AG09309 (cell line): ENCODE results near the gene ACSS2.

ENCODE experiments used
- DNase-seq: peaks from one replicate; pipeline ENCODE4 v3.0.0-alpha.2; 2010; ENCODE audit warnings: low read depth
- H3K4me3 ChIP-seq: 2 replicates; pipeline ENCODE4 v1.5.1; 2011; ENCODE audit warnings: mild to moderate bottlenecking, low read depth, low read length, moderate library complexity; ENCODE audit not compliant: control insufficient read depth
- TF ChIP-seq, protein P1 (sequence below): IDR thresholded peaks from 2 replicates; pipeline ENCODE4 v1.5.1; 2011; ENCODE audit warnings: mild to moderate bottlenecking, low read depth, low read length, inconsistent platforms; ENCODE audit not compliant: insufficient read depth, control insufficient read depth; ENCODE audit errors: missing control alignments

ACSS2 gene

DNA sequence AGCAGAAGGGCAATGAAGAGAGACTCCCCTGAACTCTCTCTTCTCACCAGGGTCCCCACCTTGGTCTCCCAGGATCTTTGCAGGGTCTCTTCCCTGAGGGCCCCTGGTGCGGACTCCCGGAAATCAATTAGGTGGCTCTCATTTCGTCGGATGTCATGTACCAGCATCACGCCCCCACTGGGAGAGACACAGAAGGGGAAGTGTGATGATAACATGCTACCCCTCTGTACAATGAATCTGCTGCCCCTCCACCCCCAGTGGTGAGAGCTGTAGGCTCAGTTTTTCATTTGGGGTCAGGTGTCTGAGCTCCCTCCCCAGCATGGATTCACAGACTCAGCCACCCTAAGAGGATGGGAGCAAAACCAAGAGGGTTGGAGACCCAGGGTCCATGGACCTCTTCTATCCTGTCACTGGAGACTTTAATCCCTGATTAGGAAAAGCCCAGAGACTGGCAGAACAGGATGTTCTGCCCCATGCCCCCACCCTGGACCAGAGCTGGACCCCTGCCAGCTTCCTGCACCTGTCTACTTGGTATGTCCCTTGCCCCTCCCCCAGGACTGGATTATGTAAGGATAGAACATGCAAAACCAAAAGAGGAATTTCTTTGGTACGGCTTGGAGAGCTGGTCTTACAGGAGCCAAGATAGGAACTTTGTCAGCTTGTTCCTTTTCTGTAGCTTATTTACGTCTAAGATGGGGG lies 14.9 kb upstream of the ACSS2 start:
- TF ChIP-seq, protein P1, sequence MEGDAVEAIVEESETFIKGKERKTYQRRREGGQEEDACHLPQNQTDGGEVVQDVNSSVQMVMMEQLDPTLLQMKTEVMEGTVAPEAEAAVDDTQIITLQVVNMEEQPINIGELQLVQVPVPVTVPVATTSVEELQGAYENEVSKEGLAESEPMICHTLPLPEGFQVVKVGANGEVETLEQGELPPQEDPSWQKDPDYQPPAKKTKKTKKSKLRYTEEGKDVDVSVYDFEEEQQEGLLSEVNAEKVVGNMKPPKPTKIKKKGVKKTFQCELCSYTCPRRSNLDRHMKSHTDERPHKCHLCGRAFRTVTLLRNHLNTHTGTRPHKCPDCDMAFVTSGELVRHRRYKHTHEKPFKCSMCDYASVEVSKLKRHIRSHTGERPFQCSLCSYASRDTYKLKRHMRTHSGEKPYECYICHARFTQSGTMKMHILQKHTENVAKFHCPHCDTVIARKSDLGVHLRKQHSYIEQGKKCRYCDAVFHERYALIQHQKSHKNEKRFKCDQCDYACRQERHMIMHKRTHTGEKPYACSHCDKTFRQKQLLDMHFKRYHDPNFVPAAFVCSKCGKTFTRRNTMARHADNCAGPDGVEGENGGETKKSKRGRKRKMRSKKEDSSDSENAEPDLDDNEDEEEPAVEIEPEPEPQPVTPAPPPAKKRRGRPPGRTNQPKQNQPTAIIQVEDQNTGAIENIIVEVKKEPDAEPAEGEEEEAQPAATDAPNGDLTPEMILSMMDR = no peak
- DNase-seq = no peak

DNA sequence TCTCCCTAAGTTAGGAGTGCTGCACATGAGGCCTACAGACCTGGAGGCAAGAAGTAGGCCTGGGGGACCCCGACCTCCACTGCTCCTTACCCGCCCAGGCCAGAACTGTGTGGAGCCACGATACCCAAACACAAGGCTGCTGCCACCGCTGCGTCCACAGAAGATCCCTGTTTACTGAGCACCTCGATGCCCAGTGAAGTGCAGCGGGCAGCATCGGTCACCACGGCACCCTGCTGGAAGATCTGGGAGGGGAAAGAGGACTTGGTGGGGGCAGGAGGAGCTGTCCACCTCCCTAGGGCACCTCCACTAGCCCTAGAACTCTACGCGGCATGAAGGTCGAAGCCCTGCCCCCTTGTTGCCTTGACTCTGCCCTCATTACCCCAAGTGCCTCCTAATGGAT lies 13.7 kb upstream of the ACSS2 start:
- TF ChIP-seq, protein P1 = no peak
- DNase-seq = no peak
- no peak overlapping the region for H3K4me3 ChIP-seq

More for the DNA sequence above, 14.9 kb upstream of the ACSS2 start:
- no peak overlapping the region for H3K4me3 ChIP-seq

DNA sequence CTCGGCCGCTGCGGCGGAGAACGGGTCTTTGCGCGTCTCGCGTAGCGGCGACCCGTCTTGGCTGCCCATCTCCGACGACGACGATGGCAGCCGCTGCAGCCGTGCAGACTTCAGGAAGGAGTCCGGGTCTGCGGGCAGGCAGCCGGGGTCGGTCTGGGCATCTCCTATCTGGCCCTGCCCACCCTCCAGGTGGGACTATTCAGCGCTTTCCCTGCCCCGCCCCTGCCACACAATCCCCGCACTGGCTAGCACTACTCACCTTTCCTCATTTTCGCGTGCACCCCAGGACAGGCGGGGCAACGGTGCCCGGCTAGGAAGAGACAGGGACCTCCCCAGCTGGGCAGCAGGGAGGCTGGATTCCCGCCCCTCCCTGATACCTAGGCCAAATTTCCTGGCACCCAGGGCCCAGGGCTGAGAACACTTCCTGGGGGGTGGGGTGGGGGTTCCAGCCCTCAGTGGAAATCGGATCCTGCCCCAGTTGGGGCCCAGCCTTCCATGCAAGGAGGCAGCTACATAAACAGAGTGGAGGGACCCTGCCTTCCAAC lies 12.9 kb upstream of the ACSS2 start:
- TF ChIP-seq, protein P1 = no peak
- H3K4me3 ChIP-seq = no peak overlapping the region
- DNase-seq = no peak

DNA sequence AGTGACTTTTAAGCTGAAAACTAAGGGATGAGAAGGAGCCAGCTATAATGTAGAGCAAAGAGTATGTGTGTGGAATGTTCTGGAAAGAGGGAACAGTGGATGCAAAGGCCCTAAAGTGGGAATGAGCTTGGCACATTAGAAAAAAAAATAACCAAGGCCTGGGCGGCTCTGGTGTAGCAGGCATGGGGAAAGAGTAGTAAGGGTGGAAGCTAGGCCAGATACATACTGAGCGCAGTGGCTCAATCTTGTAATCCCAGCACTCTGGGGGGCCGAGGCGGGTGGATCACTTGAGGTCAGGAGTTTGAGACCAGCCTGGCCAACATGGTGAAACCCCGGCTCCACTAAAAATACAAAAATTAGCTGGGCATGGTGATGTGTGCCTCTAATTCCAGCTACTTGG lies 12.2 kb upstream of the ACSS2 start:
- DNase-seq = no peak
- TF ChIP-seq, protein P1 = no peak
- no peak overlapping the region for H3K4me3 ChIP-seq

DNA sequence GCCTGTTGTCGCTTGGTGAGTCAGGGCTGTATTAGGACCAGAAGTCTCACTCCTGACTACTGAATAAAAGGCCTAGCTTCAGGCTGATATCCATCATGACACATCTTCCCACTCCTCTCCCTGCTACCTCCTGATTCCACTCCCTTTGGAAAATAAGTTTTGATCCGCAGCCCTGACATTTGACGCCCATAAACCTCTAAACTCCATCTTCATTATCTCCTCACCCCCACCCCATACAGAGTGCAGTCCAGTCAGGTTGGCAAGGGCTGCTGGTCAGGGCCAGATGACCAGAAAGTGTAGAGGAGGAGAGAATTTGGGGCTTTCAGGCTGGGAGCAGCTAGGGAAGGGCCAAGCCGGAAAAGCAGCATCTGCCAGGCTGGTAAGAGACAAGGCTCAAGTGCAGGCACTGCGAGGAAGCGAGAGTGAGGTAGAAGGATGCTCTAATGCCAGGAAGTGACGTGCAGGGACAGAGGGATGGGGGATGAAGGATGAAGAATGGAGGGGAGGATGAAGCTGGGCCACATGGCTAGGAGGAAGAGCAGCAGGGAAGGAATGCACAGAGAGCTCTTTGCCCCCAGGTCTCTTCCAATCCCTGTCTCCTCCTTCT lies 5.0 kb upstream of the ACSS2 start:
- H3K4me3 ChIP-seq = no peak overlapping the region
- TF ChIP-seq, protein P1 = no peak
- DNase-seq = no peak

DNA sequence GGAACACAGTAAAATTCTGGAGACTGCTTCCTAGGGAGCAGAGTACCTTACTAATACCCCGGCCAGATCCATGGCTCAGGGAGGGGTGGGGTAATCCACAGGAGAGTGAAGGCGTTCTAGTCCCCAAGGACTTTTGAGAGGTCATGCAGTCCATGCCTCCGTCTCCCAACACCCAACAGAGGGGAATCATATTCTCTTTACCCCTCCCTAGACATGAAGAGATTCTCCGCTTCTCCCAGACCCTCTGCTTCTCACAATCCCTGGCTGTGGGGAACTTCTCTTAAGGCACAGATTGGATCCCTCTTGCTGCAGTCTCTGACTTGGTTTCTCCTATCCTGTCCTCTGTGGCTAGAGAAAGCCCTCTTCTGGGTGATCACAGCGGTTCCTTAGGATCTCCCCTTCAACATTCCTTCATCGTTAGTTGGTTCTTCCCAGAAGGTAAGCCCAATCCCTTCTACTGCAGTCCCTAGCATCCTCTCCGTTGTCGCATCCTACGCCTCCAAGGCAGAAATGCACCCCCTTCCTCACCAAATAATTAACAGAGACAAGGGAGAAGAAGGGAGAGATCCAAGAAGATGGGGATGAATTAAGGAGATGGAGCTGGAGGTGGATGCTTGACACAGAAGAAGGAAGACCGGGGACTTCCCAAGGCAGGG lies 4.3 kb upstream of the ACSS2 start:
- TF ChIP-seq, protein P1 = no peak
- H3K4me3 ChIP-seq = peak overlapping the region; percentile 66
- DNase-seq = no peak
